Neural cell (in vitro differentiated cells): ENCODE data around the gene LSM12. TPM values are rescaled to one million over a fixed set of nuclear protein-coding genes. Genes with fewer than 3 reads are reported as not detected.

Experiments
- H2AFZ ChIP-seq: fragments of 200-600, 300-800 bp; sonication (generic), shearing (Covaris generic); 2 replicates; pipeline ENCODE4 v1.6.0; 2014; ENCODE audit warnings: low read depth, mild to moderate bottlenecking, antibody characterized with exemption, low read length, moderate library complexity
- H3F3A ChIP-seq: fragments of 200-600 bp; shearing (Covaris generic); 2 replicates; pipeline ENCODE4 v1.6.1; 2016; ENCODE audit warnings: mild to moderate bottlenecking, moderate library complexity, mixed read lengths, antibody characterized with exemption, low read length; ENCODE audit not compliant: insufficient read depth, poor library complexity, severe bottlenecking
- H3K27ac ChIP-seq: fragments of 200-600, 300-800 bp; sonication (generic), shearing (Covaris generic); 2 replicates; pipeline ENCODE4 v1.5.1; 2014; ENCODE audit warnings: mild to moderate bottlenecking, low read length, moderate library complexity
- H3K27me3 ChIP-seq: fragments of 300-800, 200-600 bp; sonication (generic), shearing (Covaris generic); 2 replicates; pipeline ENCODE4 v1.6.0; 2014; ENCODE audit warnings: mild to moderate bottlenecking, low read depth, low read length, moderate library complexity; ENCODE audit not compliant: insufficient read depth
- H3K36me3 ChIP-seq: fragments of 300-800, 200-600 bp; sonication (generic), shearing (Covaris generic); 2 replicates; pipeline ENCODE4 v1.5.1; 2014; ENCODE audit warnings: mild to moderate bottlenecking, antibody characterized with exemption, low read length, moderate library complexity; ENCODE audit not compliant: insufficient read depth
- H3K4me2 ChIP-seq: fragments of 300-800, 200-600 bp; sonication (generic), shearing (Covaris generic); 2 replicates; pipeline ENCODE4 v1.6.0; 2014; ENCODE audit warnings: mild to moderate bottlenecking, low read length
- H3K4me3 ChIP-seq: fragments of 300-800, 200-600 bp; sonication (generic), shearing (Covaris generic); 2 replicates; pipeline ENCODE4 v1.5.1; 2014; ENCODE audit warnings: mild to moderate bottlenecking, low read length, moderate library complexity
- H3K79me2 ChIP-seq: fragments of 200-600 bp; shearing (Covaris generic); replicated peaks from 2 replicates; pipeline ENCODE4 v1.6.0; 2014; ENCODE audit warnings: mild to moderate bottlenecking, low read length, moderate library complexity; ENCODE audit not compliant: insufficient read depth
- H3K9ac ChIP-seq: fragments of 300-800, 200-600 bp; sonication (generic), shearing (Covaris generic); 2 replicates; pipeline ENCODE4 v1.6.1; 2016; ENCODE audit warnings: mild to moderate bottlenecking, low read length, mixed read lengths
- H3K9me2 ChIP-seq: fragments of 200-600 bp; shearing (Covaris generic); 2 replicates; pipeline ENCODE4 v1.6.1; 2016; ENCODE audit warnings: mild to moderate bottlenecking, low read length, mixed read lengths; ENCODE audit not compliant: insufficient read depth
- H3K9me3 ChIP-seq: fragments of 200-600, 300-800 bp; sonication (generic), shearing (Covaris generic); 2 replicates; pipeline ENCODE4 v1.6.1; 2016; ENCODE audit warnings: mild to moderate bottlenecking, mixed run types, low read length, moderate library complexity, mixed read lengths
- H4K20me1 ChIP-seq: fragments of 200-600 bp; shearing (Covaris generic); 2 replicates; pipeline ENCODE4 v1.6.1; 2016; ENCODE audit warnings: mild to moderate bottlenecking, mixed run types; ENCODE audit not compliant: insufficient read depth
- EP300 ChIP-seq: fragments of 450-650 bp; conservative IDR thresholded peaks from 2 replicates; pipeline ENCODE4 v1.6.1; 2014; ENCODE audit warnings: antibody characterized with exemption, mild to moderate bottlenecking, moderate library complexity; ENCODE audit not compliant: poor library complexity, severe bottlenecking
- EZH2 ChIP-seq: fragments of 200-600, 300-800 bp; shearing (Covaris generic), sonication (generic); IDR thresholded peaks from 2 replicates; pipeline ENCODE4 v1.6.1; 2014; ENCODE audit warnings: antibody characterized with exemption, low read length, borderline replicate concordance, mild to moderate bottlenecking; ENCODE audit not compliant: insufficient read depth, poor library complexity, severe bottlenecking
- MXI1 ChIP-seq: fragments of 450-650 bp; conservative IDR thresholded peaks from 2 replicates; pipeline ENCODE4 v1.6.1; 2014; ENCODE audit warnings: antibody characterized with exemption, mild to moderate bottlenecking; ENCODE audit not compliant: poor library complexity, severe bottlenecking
- POLR2AphosphoS5 ChIP-seq: IDR thresholded peaks from 2 replicates; pipeline ENCODE4 v1.6.1; 2012
- RAD21 ChIP-seq: fragments of 450-650 bp; conservative IDR thresholded peaks from 2 replicates; pipeline ENCODE4 v1.6.1; 2014; ENCODE audit warnings: antibody characterized with exemption, mild to moderate bottlenecking, moderate library complexity
- SMC3 ChIP-seq: fragments of 450-650 bp; conservative IDR thresholded peaks from 2 replicates; pipeline ENCODE4 v1.6.1; 2014; ENCODE audit warnings: antibody characterized with exemption, mild to moderate bottlenecking, moderate library complexity; ENCODE audit not compliant: poor library complexity
- TAF1 ChIP-seq: IDR thresholded peaks from 2 replicates; pipeline ENCODE4 v1.6.1; 2012; ENCODE audit warnings: low read depth
- polyA plus RNA-seq: library from polyadenylated mRNA; depleted of rRNA; stranded (reverse); fragments of >200 nt; gene quantifications from 2 replicates; pipeline ENCODE4 v1.2.3, GENCODE V29; 2014
- TF ChIP-seq, protein P1 (sequence below): IDR thresholded peaks from 2 replicates; pipeline ENCODE4 v1.6.1; 2012; ENCODE audit warnings: borderline replicate concordance
- TF ChIP-seq, protein P2 (sequence below): fragments of 450-650 bp; IDR thresholded peaks from 2 replicates; pipeline ENCODE4 v1.5.1; 2014; ENCODE audit warnings: antibody characterized with exemption, mild to moderate bottlenecking, moderate library complexity; ENCODE audit not compliant: poor library complexity, severe bottlenecking

The LSM12 gene
- polyA plus RNA-seq, 1 donor from 2014 or later = 12.0 TPM

GRCh38 chr17:44095388-44095646 is 28.8 kb upstream of the LSM12 start:
- no peaks in the 10 kb centered on the region for H3K79me2 ChIP-seq
- H3F3A ChIP-seq = no peaks in the 10 kb centered on the region
- no peaks in the 10 kb centered on the region for H3K9me3 ChIP-seq
- H3K9me2 ChIP-seq = no peaks in the 10 kb centered on the region
- no peak overlapping the region for H2AFZ ChIP-seq
- peak overlapping the region; percentile 38 for H3K4me2 ChIP-seq
- H3K27me3 ChIP-seq = no peaks in the 10 kb centered on the region
- H3K36me3 ChIP-seq = no peaks in the 10 kb centered on the region
- no peaks in the 10 kb centered on the region for H4K20me1 ChIP-seq
- H3K27ac ChIP-seq = peak overlapping the region; percentile 84
- no peak for TF ChIP-seq EZH2
- TF ChIP-seq, protein P1, sequence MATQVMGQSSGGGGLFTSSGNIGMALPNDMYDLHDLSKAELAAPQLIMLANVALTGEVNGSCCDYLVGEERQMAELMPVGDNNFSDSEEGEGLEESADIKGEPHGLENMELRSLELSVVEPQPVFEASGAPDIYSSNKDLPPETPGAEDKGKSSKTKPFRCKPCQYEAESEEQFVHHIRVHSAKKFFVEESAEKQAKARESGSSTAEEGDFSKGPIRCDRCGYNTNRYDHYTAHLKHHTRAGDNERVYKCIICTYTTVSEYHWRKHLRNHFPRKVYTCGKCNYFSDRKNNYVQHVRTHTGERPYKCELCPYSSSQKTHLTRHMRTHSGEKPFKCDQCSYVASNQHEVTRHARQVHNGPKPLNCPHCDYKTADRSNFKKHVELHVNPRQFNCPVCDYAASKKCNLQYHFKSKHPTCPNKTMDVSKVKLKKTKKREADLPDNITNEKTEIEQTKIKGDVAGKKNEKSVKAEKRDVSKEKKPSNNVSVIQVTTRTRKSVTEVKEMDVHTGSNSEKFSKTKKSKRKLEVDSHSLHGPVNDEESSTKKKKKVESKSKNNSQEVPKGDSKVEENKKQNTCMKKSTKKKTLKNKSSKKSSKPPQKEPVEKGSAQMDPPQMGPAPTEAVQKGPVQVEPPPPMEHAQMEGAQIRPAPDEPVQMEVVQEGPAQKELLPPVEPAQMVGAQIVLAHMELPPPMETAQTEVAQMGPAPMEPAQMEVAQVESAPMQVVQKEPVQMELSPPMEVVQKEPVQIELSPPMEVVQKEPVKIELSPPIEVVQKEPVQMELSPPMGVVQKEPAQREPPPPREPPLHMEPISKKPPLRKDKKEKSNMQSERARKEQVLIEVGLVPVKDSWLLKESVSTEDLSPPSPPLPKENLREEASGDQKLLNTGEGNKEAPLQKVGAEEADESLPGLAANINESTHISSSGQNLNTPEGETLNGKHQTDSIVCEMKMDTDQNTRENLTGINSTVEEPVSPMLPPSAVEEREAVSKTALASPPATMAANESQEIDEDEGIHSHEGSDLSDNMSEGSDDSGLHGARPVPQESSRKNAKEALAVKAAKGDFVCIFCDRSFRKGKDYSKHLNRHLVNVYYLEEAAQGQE = peak; percentile 7
- peak overlapping the region; percentile 64 for H3K4me3 ChIP-seq
- H3K9ac ChIP-seq = peak overlapping the region; percentile 64

DNA sequence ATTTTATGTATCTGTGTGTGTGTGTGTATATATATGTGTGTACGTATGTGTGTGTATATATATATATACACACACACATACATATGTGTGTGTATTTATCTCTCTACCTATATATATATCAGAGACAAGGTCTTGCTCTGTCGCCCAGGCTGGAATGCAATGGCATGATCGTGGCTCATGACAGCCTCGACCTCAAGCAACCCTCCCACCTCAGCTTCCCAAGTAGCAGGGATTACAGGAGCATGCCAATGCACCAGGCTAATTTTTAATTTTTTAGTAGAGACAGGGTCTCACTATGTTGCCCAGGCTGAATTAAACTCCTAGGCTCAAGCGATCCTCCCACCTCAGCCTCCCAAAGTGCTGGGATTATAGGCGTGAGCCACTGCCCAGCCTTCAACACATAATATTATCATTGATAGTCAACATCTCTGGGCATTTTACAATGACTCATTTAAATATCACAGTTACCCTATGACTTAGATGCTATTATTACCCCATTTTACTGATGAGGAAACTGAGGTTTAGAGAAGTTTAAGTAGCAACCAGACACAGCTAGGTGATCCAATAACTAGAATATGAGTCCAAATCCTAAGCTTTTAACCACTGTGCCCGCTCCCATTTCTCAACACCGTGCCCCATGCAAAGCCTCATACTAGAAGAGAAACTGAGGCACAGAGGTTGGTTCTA is 28.4 kb upstream of the LSM12 start:
- H3K4me2 ChIP-seq = peak overlapping the region; percentile 38
- TF ChIP-seq TAF1 (no peak), RAD21 (no peak), EZH2 (no peak), MXI1 (no peak), POLR2AphosphoS5 (no peak), EP300 (no peak), SMC3 (no peak)
- TF ChIP-seq, protein P1 = no peak
- TF ChIP-seq, protein P2, sequence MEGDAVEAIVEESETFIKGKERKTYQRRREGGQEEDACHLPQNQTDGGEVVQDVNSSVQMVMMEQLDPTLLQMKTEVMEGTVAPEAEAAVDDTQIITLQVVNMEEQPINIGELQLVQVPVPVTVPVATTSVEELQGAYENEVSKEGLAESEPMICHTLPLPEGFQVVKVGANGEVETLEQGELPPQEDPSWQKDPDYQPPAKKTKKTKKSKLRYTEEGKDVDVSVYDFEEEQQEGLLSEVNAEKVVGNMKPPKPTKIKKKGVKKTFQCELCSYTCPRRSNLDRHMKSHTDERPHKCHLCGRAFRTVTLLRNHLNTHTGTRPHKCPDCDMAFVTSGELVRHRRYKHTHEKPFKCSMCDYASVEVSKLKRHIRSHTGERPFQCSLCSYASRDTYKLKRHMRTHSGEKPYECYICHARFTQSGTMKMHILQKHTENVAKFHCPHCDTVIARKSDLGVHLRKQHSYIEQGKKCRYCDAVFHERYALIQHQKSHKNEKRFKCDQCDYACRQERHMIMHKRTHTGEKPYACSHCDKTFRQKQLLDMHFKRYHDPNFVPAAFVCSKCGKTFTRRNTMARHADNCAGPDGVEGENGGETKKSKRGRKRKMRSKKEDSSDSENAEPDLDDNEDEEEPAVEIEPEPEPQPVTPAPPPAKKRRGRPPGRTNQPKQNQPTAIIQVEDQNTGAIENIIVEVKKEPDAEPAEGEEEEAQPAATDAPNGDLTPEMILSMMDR = no peak
- no peak overlapping the region for H2AFZ ChIP-seq
- H3F3A ChIP-seq = no peaks in the 10 kb centered on the region
- no peaks in the 10 kb centered on the region for H4K20me1 ChIP-seq
- H3K27ac ChIP-seq = peak overlapping the region; percentile 84
- no peaks in the 10 kb centered on the region for H3K79me2 ChIP-seq
- H3K9me3 ChIP-seq = no peaks in the 10 kb centered on the region
- peak overlapping the region; percentile 64 for H3K4me3 ChIP-seq
- no peaks in the 10 kb centered on the region for H3K27me3 ChIP-seq
- H3K9ac ChIP-seq = peak overlapping the region; percentile 64
- H3K9me2 ChIP-seq = no peaks in the 10 kb centered on the region
- H3K36me3 ChIP-seq = no peaks in the 10 kb centered on the region
